NCI-H2196 (cell line): Measurements from ENCODE around the gene CBLN3.

Experiments
- DNase-seq: peaks from one replicate; lab custom pipeline; 2025; ENCODE audit not compliant: unreplicated experiment; lab: John Stamatoyannopoulos, UW

CBLN3 gene

DNA sequence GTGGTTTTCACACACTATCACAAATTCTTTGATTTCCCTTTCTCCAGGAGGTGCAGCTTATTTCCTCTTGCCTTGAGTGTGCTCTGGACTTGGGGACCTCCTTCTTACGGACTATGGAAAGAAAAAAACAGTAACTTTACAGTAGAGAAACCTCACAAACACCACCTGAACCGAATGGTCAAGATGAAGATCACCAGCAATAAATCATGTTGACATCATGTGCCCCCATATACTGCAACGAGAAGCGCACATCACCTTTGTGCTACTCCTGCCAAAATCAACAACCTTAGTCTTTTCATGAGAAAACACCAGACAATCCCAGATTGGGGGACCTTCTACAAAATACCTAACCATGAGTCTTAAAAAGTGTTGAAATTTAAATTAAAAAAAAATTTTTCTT lies 43.9 kb downstream of the CBLN3 start:
- no peak for DNase-seq

GRCh38 chr14:24384169-24384568 lies 45.3 kb downstream of the CBLN3 start:
- DNase-seq: no peak

- DNase-seq: no peak
Measured at GRCh38 chr14:24382064-24382371, 47.5 kb downstream of the CBLN3 start.

GRCh38 chr14:24381363-24382063 lies 48.0 kb downstream of the CBLN3 start:
- no peak for DNase-seq

- no peak for DNase-seq
Measured at GRCh38 chr14:24379907-24380730, 49.3 kb downstream of the CBLN3 start.

DNA sequence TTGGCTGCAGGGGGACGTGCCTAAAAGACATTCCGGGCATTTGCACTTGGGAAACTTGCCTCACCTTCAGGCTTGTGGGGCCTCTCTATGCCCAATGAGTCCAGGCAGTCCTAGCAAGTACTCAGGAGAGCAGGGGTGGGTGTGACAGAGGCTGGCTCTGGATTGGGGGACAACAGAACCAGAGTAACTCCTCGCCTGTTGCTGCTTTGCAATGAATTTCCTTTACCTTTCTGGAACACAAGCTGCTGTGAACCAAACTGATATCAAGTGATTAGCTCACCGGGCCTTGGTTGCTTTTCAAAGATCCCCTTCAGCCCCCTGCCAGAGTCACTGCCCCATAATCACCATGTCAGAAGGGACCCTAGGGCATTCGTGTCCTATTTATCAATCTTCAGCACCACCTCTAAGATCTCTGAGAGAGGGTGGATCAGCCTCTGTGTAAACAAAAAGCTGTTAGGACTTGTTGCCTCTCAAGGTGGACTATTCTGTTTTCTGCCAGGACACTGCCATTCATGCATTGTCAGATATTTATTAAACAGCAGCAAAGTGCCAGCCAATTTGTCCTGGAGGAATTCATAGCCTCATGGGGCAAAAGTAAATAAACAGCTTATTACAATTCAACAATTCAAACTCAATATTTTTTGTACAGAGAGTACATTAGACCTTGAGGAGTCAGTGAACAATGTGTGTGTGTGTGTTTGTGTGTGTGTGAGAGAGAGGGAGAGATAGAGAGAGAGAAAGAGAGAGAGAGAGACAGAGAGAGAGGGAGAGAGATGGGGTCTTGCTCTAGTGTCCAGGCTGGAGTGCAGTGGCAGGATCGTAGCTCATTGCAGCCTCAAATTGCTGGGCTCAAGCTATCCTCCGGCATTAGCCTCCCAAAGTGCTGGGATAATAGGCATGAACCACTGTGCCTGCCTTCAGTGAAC lies 50.2 kb downstream of the CBLN3 start:
- no peak for DNase-seq

DNA sequence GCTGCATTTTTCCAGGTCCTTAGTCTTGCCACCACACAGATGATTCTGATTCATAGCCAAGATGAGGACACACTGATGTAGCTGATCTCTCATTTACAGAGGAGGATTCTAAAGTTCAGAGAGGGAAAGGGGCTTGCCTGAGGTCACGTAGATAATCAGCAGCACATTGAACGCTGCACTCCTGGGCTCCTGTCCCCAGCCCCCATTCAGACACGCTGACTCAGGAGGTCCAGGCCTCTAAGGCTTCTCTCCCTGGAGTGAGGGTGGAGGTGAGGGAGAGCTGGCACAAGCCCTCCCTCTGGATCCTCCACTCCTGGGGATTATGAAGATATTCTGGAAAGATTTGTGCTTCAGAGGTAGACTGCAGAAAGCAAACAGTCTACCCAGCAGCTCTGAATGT lies 51.1 kb downstream of the CBLN3 start:
- no peak for DNase-seq

DNA sequence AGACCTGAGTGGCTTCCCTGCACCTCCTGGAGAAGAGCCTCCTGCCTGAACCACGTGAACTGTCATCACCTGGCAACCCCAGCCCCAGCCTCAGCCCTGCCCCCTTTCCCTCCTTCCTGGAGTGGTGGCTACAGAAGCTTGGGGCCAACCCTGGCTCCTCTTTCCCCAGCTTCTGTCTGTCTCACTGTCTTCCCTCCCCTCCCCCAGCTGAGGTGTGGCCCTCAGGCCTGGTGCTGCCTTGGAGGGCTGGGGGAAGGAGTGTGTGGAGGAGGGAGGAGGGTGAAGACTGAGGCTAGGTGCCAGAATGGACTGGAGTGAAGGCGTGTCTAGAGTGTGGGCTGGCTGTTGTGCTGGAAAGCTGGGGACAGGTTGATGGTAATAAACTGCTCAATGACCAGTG lies 51.8 kb downstream of the CBLN3 start:
- peak; percentile 80 for DNase-seq

DNA sequence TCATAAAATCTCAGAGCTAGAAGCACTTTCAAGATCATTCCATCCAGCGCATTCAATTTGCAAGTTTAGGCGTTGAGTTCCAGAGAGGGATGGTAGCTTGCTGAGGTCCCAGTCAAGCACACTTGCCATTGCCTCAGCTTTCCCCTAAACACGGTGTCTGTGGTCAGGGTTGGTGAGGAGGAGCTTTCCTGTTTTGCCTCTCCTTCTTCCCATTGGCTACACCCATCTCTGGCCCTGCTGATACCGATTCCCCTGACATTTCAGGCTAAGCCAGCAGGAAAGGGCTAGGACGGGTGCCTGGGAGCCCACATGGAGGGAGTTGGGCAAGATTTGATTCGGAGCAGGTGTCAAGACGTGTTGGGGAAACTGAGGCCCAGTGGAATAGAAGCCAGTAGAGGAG lies 52.3 kb downstream of the CBLN3 start:
- DNase-seq: no peak
